ENCODE measurements around the gene FTCDNL1. TPM values are rescaled to one million over a fixed set of nuclear protein-coding genes. Genes with fewer than 3 reads are reported as not detected.

Gene FTCDNL1
- polyA plus RNA-seq, 1 donor from 2014 or later, result 2.0 TPM

- no peak overlapping the region for H3K4me3 Mint-ChIP-seq
- H3K27ac Mint-ChIP-seq, result no peak overlapping the region
- no peaks in the 10 kb centered on the region for H3K36me3 Mint-ChIP-seq
- peaks cover 0 to 3% (median 0%) of the 10 kb centered on the region in 3 donors for H3K9me3 Mint-ChIP-seq
- peaks cover 5% of the 10 kb centered on the region for H3K27me3 Mint-ChIP-seq
- H3K4me1 Mint-ChIP-seq, result peaks cover 0 to 1% (median 0%) of the 10 kb centered on the region in 3 donors
Measured at GRCh38 chr2:199713746-199714145, 137.2 kb downstream of the FTCDNL1 start.

- no peak overlapping the region for H3K27ac Mint-ChIP-seq
- peaks cover 5% of the 10 kb centered on the region for H3K27me3 Mint-ChIP-seq
- no peak overlapping the region for H3K4me3 Mint-ChIP-seq
- peaks cover 2% of the 10 kb centered on the region for H3K36me3 Mint-ChIP-seq
- peaks cover 0 to 1% (median 0%) of the 10 kb centered on the region in 3 donors for H3K4me1 Mint-ChIP-seq
- peaks cover 0 to 6% (median 3%) of the 10 kb centered on the region in 3 donors for H3K9me3 Mint-ChIP-seq
Measured at GRCh38 chr2:199710551-199710950, 140.4 kb downstream of the FTCDNL1 start.

Other genes starting within 250 kb of the FTCDNL1 start
- gene C2orf69, start 60.1 kb upstream of the FTCDNL1 start, polyA plus RNA-seq, result 13.6 TPM
- 3.9 TPM for gene TYW5, start 104.3 kb upstream of the FTCDNL1 start, polyA plus RNA-seq
- gene MAIP1, start 104.4 kb upstream of the FTCDNL1 start, polyA plus RNA-seq, result 18.0 TPM